CD4-positive, alpha-beta T cell (primary cell): ENCODE data around the gene PCDHGC4. TPM values are rescaled to one million over a fixed set of nuclear protein-coding genes. Genes with fewer than 3 reads are reported as not detected.

Source experiments
- ATAC-seq: fragments of 200-7000 bp; cut with Tn5 transposase; one replicate; pipeline ENCODE4 v1.10.0; 2022; ENCODE audit warnings: mild to moderate bottlenecking; ENCODE audit not compliant: poor library complexity
- CTCF ChIA-PET: fragments of 350-600 bp; sonication (Branson Sonifier 250); formaldehyde crosslinking; loops from one replicate; lab custom pipeline; 2021; ENCODE audit warnings: antibody characterized with exemption, inconsistent platforms; lab: Charles Lee
- POLR2A ChIA-PET: fragments of 350-600 bp; sonication (Branson Sonifier 250); formaldehyde crosslinking; loops from one replicate; lab custom pipeline; 2021; ENCODE audit warnings: antibody characterized with exemption, inconsistent platforms; lab: Charles Lee
- DNase-seq, 14 experiments: peaks; one replicate each; pipeline ENCODE4 v3.0.0-alpha.2; 2013 to 2020; ENCODE audit warnings: mixed read lengths in 2 of 14
- H3K27ac ChIP-seq, 2 donors: one replicate each; pipeline versions ENCODE4 v1.5.1 to v1.7.0; 2013; ENCODE audit warnings: low read length in 2 of 2, low read depth in 1 of 2, mild to moderate bottlenecking in 1 of 2
- H3K27me3 ChIP-seq, 2 experiments: 1 replicate in 1 of 2; 2 replicates in 1 of 2; pipeline versions ENCODE4 v1.6.1 to v1.7.0; 2013; ENCODE audit warnings: low read length in 2 of 2, control low read depth in 1 of 2, mild to moderate bottlenecking in 1 of 2, moderate library complexity in 1 of 2; ENCODE audit not compliant: insufficient read depth in 2 of 2, control insufficient read depth in 1 of 2
- H3K36me3 ChIP-seq: one replicate; pipeline ENCODE4 v1.6.1; 2013; ENCODE audit warnings: low read length, control low read depth; ENCODE audit not compliant: insufficient read depth
- H3K4me1 ChIP-seq: one replicate; pipeline ENCODE4 v1.6.1; 2013; ENCODE audit warnings: low read length, control low read depth; ENCODE audit not compliant: insufficient read depth
- H3K4me3 ChIP-seq: one replicate; pipeline ENCODE4 v1.5.1; 2013; ENCODE audit warnings: mild to moderate bottlenecking, low read length, moderate library complexity
- H3K9me3 ChIP-seq, 2 experiments: 1 replicate in 1 of 2; 2 replicates in 1 of 2; pipeline versions ENCODE4 v1.6.1 to v1.7.0; 2013; ENCODE audit warnings: low read length in 2 of 2, mild to moderate bottlenecking in 2 of 2, control low read depth in 1 of 2, moderate library complexity in 1 of 2; ENCODE audit not compliant: control insufficient read depth in 1 of 2, insufficient read depth in 1 of 2
- H3K27ac Mint-ChIP-seq: one replicate; pipeline ENCODE4 v1.8.0; 2020; ENCODE audit warnings: mixed read lengths
- H3K27me3 Mint-ChIP-seq: one replicate; pipeline ENCODE4 v1.8.0; 2021; ENCODE audit warnings: mixed read lengths
- H3K36me3 Mint-ChIP-seq: one replicate; pipeline ENCODE4 v1.8.0; 2021; ENCODE audit warnings: low read depth, mixed read lengths
- H3K4me1 Mint-ChIP-seq: one replicate; pipeline ENCODE4 v1.8.0; 2021; ENCODE audit warnings: low read depth, mixed read lengths
- H3K4me3 Mint-ChIP-seq: one replicate; pipeline ENCODE4 v1.8.0; 2020; ENCODE audit warnings: mild to moderate bottlenecking, mixed read lengths
- H3K9me3 Mint-ChIP-seq: one replicate; pipeline ENCODE4 v1.8.0; 2020; ENCODE audit warnings: mixed read lengths
- CTCF ChIP-seq: fragments of 200-600 bp; IDR thresholded peaks from one replicate; pipeline ENCODE4 v1.8.0; 2022; ENCODE audit warnings: antibody characterized with exemption, mild to moderate bottlenecking
- intact Hi-C, 2 experiments: fragments of 100-400 bp; cut with DNase I in 1 of 2; cut with micrococcal nuclease in 1 of 2; formaldehyde crosslinking; loops; one replicate each; pipeline versions ENCODE4 v1.15.1 to v1.9.0; 2023 to 2025; cut with DNase I, micrococcal nuclease
- total RNA-seq, 174 experiments: library from RNA in 2 of 174; stranded (reverse) in 2 of 174; gene quantifications; one replicate each; pipeline ENCODE4 v1.2.3 and lab custom pipeline; 2021 to 2026

The PCDHGC4 gene
- total RNA-seq, 2 experiments from 2014 or later = not detected

GRCh38 chr5:141514330-141515133, 29.7 kb downstream of the PCDHGC4 start:
- Histone ChIP-seq H3K36me3 (peaks cover 52% of the 10 kb centered on the region), H3K27ac (peak overlapping the region; percentile 9 to 27), H3K27me3 (no peaks in the 10 kb centered on the region), H3K4me3 (no peak overlapping the region), H3K9me3 (peaks cover 0 to 5% of the 10 kb centered on the region in 2 experiments), H3K4me1 (peaks cover 26% of the 10 kb centered on the region)
- DNase-seq (no peak), ATAC-seq (no peak)
- Mint-ChIP-seq H3K27me3 (peaks cover 3% of the 10 kb centered on the region), H3K27ac (peak overlapping the region; percentile 68), H3K36me3 (peaks cover 14% of the 10 kb centered on the region), H3K9me3 (no peaks in the 10 kb centered on the region), H3K4me3 (peak overlapping the region; percentile 95), H3K4me1 (peaks cover 25% of the 10 kb centered on the region)
- ChIA-PET POLR2A (interaction anchor here (0.6 to 5.0 kb wide), 4 partner anchors 9 to 194 kb away, joined by 3 to 26 read pairs (median 4); partner anchors contain the start of gene TAF7), CTCF (interaction anchor here (0.6 to 3.6 kb wide), 7 partner anchors 8 to 118 kb away, joined by 3 to 19 read pairs (median 4); partner anchors contain the start of genes PCDHGA10 and PCDHGB5)
- intact Hi-C loops = no loop called here
- no peak for TF ChIP-seq CTCF

- H3K4me1 ChIP-seq = peaks cover 26% of the 10 kb centered on the region
- H3K9me3 ChIP-seq = peaks cover 0 to 5% of the 10 kb centered on the region in 2 experiments
- ChIA-PET POLR2A (interaction anchor here (0.6 to 5.0 kb wide), 2 partner anchors 9 to 195 kb away, joined by 4 to 26 read pairs; partner anchors contain the start of gene TAF7), CTCF (interaction anchor here (1.2 to 3.6 kb wide), 4 partner anchors 9 to 118 kb away, joined by 3 to 19 read pairs (median 5); partner anchors contain the start of genes PCDHGA10 and PCDHGB5)
- DNase-seq (no peak), ATAC-seq (no peak)
- peaks cover 58% of the 10 kb centered on the region for H3K36me3 ChIP-seq
- H3K27me3 Mint-ChIP-seq = no peaks in the 10 kb centered on the region
- no peak for TF ChIP-seq CTCF
- H3K36me3 Mint-ChIP-seq = peaks cover 14% of the 10 kb centered on the region
- no peak overlapping the region for H3K27ac ChIP-seq
- H3K4me3 Mint-ChIP-seq = peak overlapping the region; percentile 42
- peaks cover 21% of the 10 kb centered on the region for H3K4me1 Mint-ChIP-seq
- peak overlapping the region; percentile 68 for H3K27ac Mint-ChIP-seq
- H3K27me3 ChIP-seq = no peaks in the 10 kb centered on the region
- intact Hi-C loops = no loop called here
- no peaks in the 10 kb centered on the region for H3K9me3 Mint-ChIP-seq
- H3K4me3 ChIP-seq = no peak overlapping the region
Measured at GRCh38 chr5:141515141-141515540, 30.3 kb downstream of the PCDHGC4 start.

- H3K4me1 ChIP-seq = peaks cover 26% of the 10 kb centered on the region
- H3K27me3 Mint-ChIP-seq = no peaks in the 10 kb centered on the region
- peaks cover 0 to 5% of the 10 kb centered on the region in 2 experiments for H3K9me3 ChIP-seq
- no peak overlapping the region for H3K27ac Mint-ChIP-seq
- no peaks in the 10 kb centered on the region for H3K9me3 Mint-ChIP-seq
- peaks cover 14% of the 10 kb centered on the region for H3K36me3 Mint-ChIP-seq
- H3K27me3 ChIP-seq = no peaks in the 10 kb centered on the region
- no peak overlapping the region for H3K4me3 ChIP-seq
- H3K36me3 ChIP-seq = peaks cover 66% of the 10 kb centered on the region
- CTCF ChIA-PET = interaction anchor here (1.2 to 3.6 kb wide), 4 partner anchors 8 to 119 kb away, joined by 3 to 19 read pairs (median 5); partner anchors contain the start of genes PCDHGA10 and PCDHGB5
- POLR2A ChIA-PET = interaction anchor here (5.0 kb wide), 1 partner anchor 196 kb away, joined by 26 read pairs; the partner anchor contains the start of gene TAF7
- H3K4me3 Mint-ChIP-seq = no peak overlapping the region
- DNase-seq (no peak), ATAC-seq (no peak)
- intact Hi-C loops = no loop called here
- peaks cover 21% of the 10 kb centered on the region for H3K4me1 Mint-ChIP-seq
- no peak overlapping the region for H3K27ac ChIP-seq
- no peak for TF ChIP-seq CTCF
Measured at GRCh38 chr5:141515946-141516671, 31.3 kb downstream of the PCDHGC4 start.
